Measurements from ENCODE around the gene HOXD1. TPM values are rescaled to one million over a fixed set of nuclear protein-coding genes. Genes with fewer than 3 reads are reported as not detected.

Gene HOXD1
- total RNA-seq, 5 donors from 2014 or later (not counting 1 experiment from before 2014, with no cell fraction given), result not detected

GRCh38 chr2:176227874-176228273 lies 39.4 kb downstream of the HOXD1 start:
- no peaks in the 10 kb centered on the region for H3K4me1 ChIP-seq (ENCODE audit: control insufficient read depth in 1 of 2, extremely low read depth in 1 of 2, insufficient read depth in 2 of 2, low read length in 2 of 2)
- ChIA-PET CTCF (interaction anchor here in 1 of 2 donors (0.7 kb wide), 1 partner anchor 17 kb away, joined by 4 read pairs; no protein-coding TSS in a partner anchor), POLR2A (no interaction called here)
- peaks cover 0 to 24% of the 10 kb centered on the region in 2 experiments for H3K27me3 ChIP-seq (replicated peaks in 1 of 2; ENCODE audit: control insufficient read depth in 2 of 2, extremely low read depth in 1 of 2, insufficient read depth in 2 of 2, low read length in 1 of 2)
- no peak for ATAC-seq (replicated peaks in 1 of 4)
- no peaks in the 10 kb centered on the region for H3K4me1 Mint-ChIP-seq
- H3K27ac Mint-ChIP-seq, result no peak overlapping the region
- no CpG with 5 or more reads among the region's 2 CpGs for WGBS (ENCODE audit: insufficient coverage)
- no peak overlapping the region for H3K27ac ChIP-seq (ENCODE audit: low read length)
- no peaks in the 10 kb centered on the region for H3K36me3 ChIP-seq (ENCODE audit: control insufficient read depth in 2 of 2, extremely low read depth in 1 of 2, insufficient read depth in 1 of 2, low read length in 1 of 2)
- peaks cover 0 to 4% (median 0%) of the 10 kb centered on the region in 3 donors for H3K9me3 Mint-ChIP-seq
- no peaks in the 10 kb centered on the region for H3K9me3 ChIP-seq
- DNase-seq, result no peak
- H3K4me3 Mint-ChIP-seq, result no peak overlapping the region
- peaks cover 51 to 53% of the 10 kb centered on the region in 2 donors for H3K27me3 Mint-ChIP-seq
- no peak overlapping the region for H3K4me3 ChIP-seq (ENCODE audit: control insufficient read depth in 1 of 2, extremely low read depth in 1 of 2, low read length in 1 of 2)
- no peaks in the 10 kb centered on the region for H3K36me3 Mint-ChIP-seq

- Mint-ChIP-seq H3K36me3 (no peaks in the 10 kb centered on the region), H3K4me1 (no peaks in the 10 kb centered on the region), H3K9me3 (peaks cover 0 to 4% (median 0%) of the 10 kb centered on the region in 3 donors), H3K27ac (no peak overlapping the region), H3K27me3 (peaks cover 33 to 48% of the 10 kb centered on the region in 2 donors), H3K4me3 (no peak overlapping the region)
- POLR2A ChIA-PET, result interaction anchor here in 1 of 2 donors (0.7 kb wide), 1 partner anchor 629 kb away, joined by 5 read pairs; no protein-coding TSS in a partner anchor
- WGBS (ENCODE audit: insufficient coverage), result no CpG with 5 or more reads among the region's 2 CpGs
- DNase-seq, result no peak
- no peaks in the 10 kb centered on the region for H3K4me1 ChIP-seq (ENCODE audit: control insufficient read depth in 1 of 2, extremely low read depth in 1 of 2, insufficient read depth in 2 of 2, low read length in 2 of 2)
- peaks cover 2 to 16% of the 10 kb centered on the region in 2 experiments for H3K27me3 ChIP-seq (replicated peaks in 1 of 2; ENCODE audit: control insufficient read depth in 2 of 2, extremely low read depth in 1 of 2, insufficient read depth in 2 of 2, low read length in 1 of 2)
- H3K27ac ChIP-seq (ENCODE audit: low read length), result no peak overlapping the region
- H3K4me3 ChIP-seq (ENCODE audit: control insufficient read depth in 1 of 2, extremely low read depth in 1 of 2, low read length in 1 of 2), result no peak overlapping the region
- no peaks in the 10 kb centered on the region for H3K36me3 ChIP-seq (ENCODE audit: control insufficient read depth in 2 of 2, extremely low read depth in 1 of 2, insufficient read depth in 1 of 2, low read length in 1 of 2)
- no peak for ATAC-seq (replicated peaks in 1 of 4)
- CTCF ChIA-PET, result no interaction called here
- no peaks in the 10 kb centered on the region for H3K9me3 ChIP-seq
These were observed 45.7 kb downstream of the HOXD1 start for GRCh38 chr2:176234156-176234555.

- no peak for DNase-seq
- no peaks in the 10 kb centered on the region for H3K9me3 ChIP-seq
- WGBS (ENCODE audit: insufficient coverage), result 67% methylated on average over 1 of the region's 1 CpG
- no peaks in the 10 kb centered on the region for H3K36me3 ChIP-seq (ENCODE audit: control insufficient read depth in 2 of 2, extremely low read depth in 1 of 2, insufficient read depth in 1 of 2, low read length in 1 of 2)
- ATAC-seq (replicated peaks in 1 of 4), result no peak
- no peaks in the 10 kb centered on the region for H3K4me1 ChIP-seq (ENCODE audit: control insufficient read depth in 1 of 2, extremely low read depth in 1 of 2, insufficient read depth in 2 of 2, low read length in 2 of 2)
- CTCF ChIA-PET, result interaction anchor here in 1 of 2 donors (0.7 kb wide), 1 partner anchor 792 kb away, joined by 3 read pairs; no protein-coding TSS in a partner anchor
- H3K27ac ChIP-seq (ENCODE audit: low read length), result no peak overlapping the region
- H3K4me3 ChIP-seq (ENCODE audit: control insufficient read depth in 1 of 2, extremely low read depth in 1 of 2, low read length in 1 of 2), result no peak overlapping the region
- no peak overlapping the region for H3K27ac Mint-ChIP-seq
- no peak overlapping the region for H3K4me3 Mint-ChIP-seq
- H3K36me3 Mint-ChIP-seq, result no peaks in the 10 kb centered on the region
- peaks cover 2 to 15% of the 10 kb centered on the region in 2 experiments for H3K27me3 ChIP-seq (replicated peaks in 1 of 2; ENCODE audit: control insufficient read depth in 2 of 2, extremely low read depth in 1 of 2, insufficient read depth in 2 of 2, low read length in 1 of 2)
- peaks cover 34 to 48% of the 10 kb centered on the region in 2 donors for H3K27me3 Mint-ChIP-seq
- POLR2A ChIA-PET, result no interaction called here
- no peaks in the 10 kb centered on the region for H3K4me1 Mint-ChIP-seq
- peaks cover 0 to 4% (median 0%) of the 10 kb centered on the region in 3 donors for H3K9me3 Mint-ChIP-seq
These were observed 46.5 kb downstream of the HOXD1 start for GRCh38 chr2:176234940-176235339.

GRCh38 chr2:176237456-176237855 lies 49.0 kb downstream of the HOXD1 start:
- Mint-ChIP-seq H3K36me3 (no peaks in the 10 kb centered on the region), H3K4me1 (no peaks in the 10 kb centered on the region), H3K27ac (no peak overlapping the region), H3K9me3 (no peaks in the 10 kb centered on the region), H3K4me3 (no peak overlapping the region), H3K27me3 (peaks cover 33 to 40% of the 10 kb centered on the region in 2 donors)
- WGBS (ENCODE audit: insufficient coverage), result no CpG with 5 or more reads among the region's 4 CpGs
- DNase-seq (no peak), ATAC-seq (replicated peaks in 1 of 4) (no peak)
- no peak overlapping the region for H3K27ac ChIP-seq (ENCODE audit: low read length)
- H3K27me3 ChIP-seq (replicated peaks in 1 of 2; ENCODE audit: control insufficient read depth in 2 of 2, extremely low read depth in 1 of 2, insufficient read depth in 2 of 2, low read length in 1 of 2), result peaks cover 2 to 18% of the 10 kb centered on the region in 2 experiments
- no peak overlapping the region for H3K4me3 ChIP-seq (ENCODE audit: control insufficient read depth in 1 of 2, extremely low read depth in 1 of 2, low read length in 1 of 2)
- POLR2A ChIA-PET, result no interaction called here
- CTCF ChIA-PET, result no interaction called here
- H3K36me3 ChIP-seq (ENCODE audit: control insufficient read depth in 2 of 2, extremely low read depth in 1 of 2, insufficient read depth in 1 of 2, low read length in 1 of 2), result no peaks in the 10 kb centered on the region
- H3K9me3 ChIP-seq, result no peaks in the 10 kb centered on the region
- no peaks in the 10 kb centered on the region for H3K4me1 ChIP-seq (ENCODE audit: control insufficient read depth in 1 of 2, extremely low read depth in 1 of 2, insufficient read depth in 2 of 2, low read length in 2 of 2)

DNA sequence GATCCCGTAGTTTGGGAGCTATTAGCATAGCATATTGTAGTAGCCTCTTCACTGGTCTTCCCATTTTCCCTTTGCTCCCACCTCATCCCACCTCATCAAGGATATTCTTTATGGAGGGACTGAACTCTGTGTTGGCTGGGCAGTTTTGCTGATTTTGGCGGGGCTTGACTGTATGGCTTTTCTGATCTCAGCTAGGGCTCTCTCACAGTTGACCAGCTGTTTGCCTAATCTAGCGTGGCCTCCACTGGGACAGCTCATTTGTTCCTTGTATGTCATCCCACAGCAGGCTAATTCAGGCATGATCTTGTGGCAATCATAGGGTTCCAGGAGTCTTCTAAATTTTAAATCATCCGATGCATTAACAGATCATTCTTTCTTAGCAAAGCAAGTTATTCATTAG lies 50.6 kb downstream of the HOXD1 start:
- no peaks in the 10 kb centered on the region for H3K9me3 ChIP-seq
- H3K36me3 ChIP-seq (ENCODE audit: control insufficient read depth in 2 of 2, extremely low read depth in 1 of 2, insufficient read depth in 1 of 2, low read length in 1 of 2), result no peaks in the 10 kb centered on the region
- no peaks in the 10 kb centered on the region for H3K4me1 ChIP-seq (ENCODE audit: control insufficient read depth in 1 of 2, extremely low read depth in 1 of 2, insufficient read depth in 2 of 2, low read length in 2 of 2)
- H3K27ac Mint-ChIP-seq, result no peak overlapping the region
- H3K27me3 Mint-ChIP-seq, result peaks cover 40 to 45% of the 10 kb centered on the region in 2 donors
- no peak overlapping the region for H3K27ac ChIP-seq (ENCODE audit: low read length)
- no peaks in the 10 kb centered on the region for H3K4me1 Mint-ChIP-seq
- WGBS (ENCODE audit: insufficient coverage), result 94% methylated on average over 2 of the region's 4 CpGs
- H3K4me3 ChIP-seq (ENCODE audit: control insufficient read depth in 1 of 2, extremely low read depth in 1 of 2, low read length in 1 of 2), result no peak overlapping the region
- no peak for DNase-seq
- CTCF ChIA-PET, result interaction anchor here in 1 of 2 donors (0.6 kb wide), 1 partner anchor 523 kb away, joined by 4 read pairs; no protein-coding TSS in a partner anchor
- POLR2A ChIA-PET, result no interaction called here
- no peaks in the 10 kb centered on the region for H3K9me3 Mint-ChIP-seq
- no peak for ATAC-seq (replicated peaks in 1 of 4)
- peaks cover 2 to 18% of the 10 kb centered on the region in 2 experiments for H3K27me3 ChIP-seq (replicated peaks in 1 of 2; ENCODE audit: control insufficient read depth in 2 of 2, extremely low read depth in 1 of 2, insufficient read depth in 2 of 2, low read length in 1 of 2)
- H3K36me3 Mint-ChIP-seq, result no peaks in the 10 kb centered on the region
- no peak overlapping the region for H3K4me3 Mint-ChIP-seq

- H3K36me3 ChIP-seq (ENCODE audit: control insufficient read depth in 2 of 2, extremely low read depth in 1 of 2, insufficient read depth in 1 of 2, low read length in 1 of 2), result no peaks in the 10 kb centered on the region
- peaks cover 2 to 18% of the 10 kb centered on the region in 2 experiments for H3K27me3 ChIP-seq (replicated peaks in 1 of 2; ENCODE audit: control insufficient read depth in 2 of 2, extremely low read depth in 1 of 2, insufficient read depth in 2 of 2, low read length in 1 of 2)
- H3K4me1 ChIP-seq (ENCODE audit: control insufficient read depth in 1 of 2, extremely low read depth in 1 of 2, insufficient read depth in 2 of 2, low read length in 2 of 2), result no peaks in the 10 kb centered on the region
- H3K9me3 ChIP-seq, result no peaks in the 10 kb centered on the region
- WGBS (ENCODE audit: insufficient coverage), result no CpG with 5 or more reads among the region's 1 CpG
- Mint-ChIP-seq H3K4me3 (no peak overlapping the region), H3K36me3 (no peaks in the 10 kb centered on the region), H3K4me1 (no peaks in the 10 kb centered on the region), H3K27me3 (peaks cover 40 to 42% of the 10 kb centered on the region in 2 donors), H3K27ac (no peak overlapping the region), H3K9me3 (no peaks in the 10 kb centered on the region)
- H3K27ac ChIP-seq (ENCODE audit: low read length), result no peak overlapping the region
- POLR2A ChIA-PET, result interaction anchor here in 1 of 2 donors (0.5 kb wide), 1 partner anchor 395 kb away, joined by 3 read pairs; no protein-coding TSS in a partner anchor
- no peak for DNase-seq
- CTCF ChIA-PET, result no interaction called here
- H3K4me3 ChIP-seq (ENCODE audit: control insufficient read depth in 1 of 2, extremely low read depth in 1 of 2, low read length in 1 of 2), result no peak overlapping the region
- ATAC-seq (replicated peaks in 1 of 4), result no peak
These were observed 51.8 kb downstream of the HOXD1 start for GRCh38 chr2:176240301-176240700.
